GM20000 (cell line): Measurements from ENCODE around the gene AP3B1.
A peak's percentile ranks its signal among the peaks of the same experiment; 100 is the strongest.

ENCODE experiments used
- DNase-seq: peaks from one replicate; pipeline ENCODE4 v3.0.0; 2012; ENCODE audit warnings: low spot score
- TF ChIP-seq, protein P1 (sequence below): IDR thresholded peaks from 2 replicates; pipeline ENCODE4 v1.5.1; 2012; ENCODE audit warnings: mild to moderate bottlenecking, control low read depth; ENCODE audit errors: extremely low read depth, missing control alignments

AP3B1 gene

DNA sequence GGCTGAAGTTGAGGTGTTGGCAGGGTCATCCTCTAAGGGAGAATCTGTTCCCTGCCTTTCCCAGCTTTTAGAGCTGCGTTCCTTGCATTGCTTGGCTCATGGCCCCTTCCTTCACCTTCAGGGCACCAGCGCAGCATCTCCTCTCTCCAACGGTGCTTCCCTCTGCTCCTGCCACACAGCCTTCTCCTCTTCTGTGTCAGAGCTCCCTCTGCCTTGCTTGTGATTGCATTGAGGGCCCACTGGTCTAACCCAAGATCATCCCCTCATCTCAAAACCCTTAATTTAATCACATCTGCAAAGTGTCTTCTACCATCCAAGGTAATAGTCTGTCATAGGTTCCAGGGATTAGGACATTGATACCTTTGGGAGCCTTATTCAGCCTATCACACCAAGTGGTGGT is 312.7 kb downstream of the AP3B1 start:
- TF ChIP-seq, protein P1, sequence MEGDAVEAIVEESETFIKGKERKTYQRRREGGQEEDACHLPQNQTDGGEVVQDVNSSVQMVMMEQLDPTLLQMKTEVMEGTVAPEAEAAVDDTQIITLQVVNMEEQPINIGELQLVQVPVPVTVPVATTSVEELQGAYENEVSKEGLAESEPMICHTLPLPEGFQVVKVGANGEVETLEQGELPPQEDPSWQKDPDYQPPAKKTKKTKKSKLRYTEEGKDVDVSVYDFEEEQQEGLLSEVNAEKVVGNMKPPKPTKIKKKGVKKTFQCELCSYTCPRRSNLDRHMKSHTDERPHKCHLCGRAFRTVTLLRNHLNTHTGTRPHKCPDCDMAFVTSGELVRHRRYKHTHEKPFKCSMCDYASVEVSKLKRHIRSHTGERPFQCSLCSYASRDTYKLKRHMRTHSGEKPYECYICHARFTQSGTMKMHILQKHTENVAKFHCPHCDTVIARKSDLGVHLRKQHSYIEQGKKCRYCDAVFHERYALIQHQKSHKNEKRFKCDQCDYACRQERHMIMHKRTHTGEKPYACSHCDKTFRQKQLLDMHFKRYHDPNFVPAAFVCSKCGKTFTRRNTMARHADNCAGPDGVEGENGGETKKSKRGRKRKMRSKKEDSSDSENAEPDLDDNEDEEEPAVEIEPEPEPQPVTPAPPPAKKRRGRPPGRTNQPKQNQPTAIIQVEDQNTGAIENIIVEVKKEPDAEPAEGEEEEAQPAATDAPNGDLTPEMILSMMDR, result no peak
- no peak for DNase-seq

- TF ChIP-seq, protein P1, result no peak
Observed at GRCh38 chr5:77974576-77974975, 319.9 kb downstream of the AP3B1 start.

GRCh38 chr5:77973253-77973609 is 321.3 kb downstream of the AP3B1 start:
- TF ChIP-seq, protein P1, result no peak
- no peak for DNase-seq

More at GRCh38 chr5:77974576-77974975, 319.9 kb downstream of the AP3B1 start:
- DNase-seq, result no peak

DNA sequence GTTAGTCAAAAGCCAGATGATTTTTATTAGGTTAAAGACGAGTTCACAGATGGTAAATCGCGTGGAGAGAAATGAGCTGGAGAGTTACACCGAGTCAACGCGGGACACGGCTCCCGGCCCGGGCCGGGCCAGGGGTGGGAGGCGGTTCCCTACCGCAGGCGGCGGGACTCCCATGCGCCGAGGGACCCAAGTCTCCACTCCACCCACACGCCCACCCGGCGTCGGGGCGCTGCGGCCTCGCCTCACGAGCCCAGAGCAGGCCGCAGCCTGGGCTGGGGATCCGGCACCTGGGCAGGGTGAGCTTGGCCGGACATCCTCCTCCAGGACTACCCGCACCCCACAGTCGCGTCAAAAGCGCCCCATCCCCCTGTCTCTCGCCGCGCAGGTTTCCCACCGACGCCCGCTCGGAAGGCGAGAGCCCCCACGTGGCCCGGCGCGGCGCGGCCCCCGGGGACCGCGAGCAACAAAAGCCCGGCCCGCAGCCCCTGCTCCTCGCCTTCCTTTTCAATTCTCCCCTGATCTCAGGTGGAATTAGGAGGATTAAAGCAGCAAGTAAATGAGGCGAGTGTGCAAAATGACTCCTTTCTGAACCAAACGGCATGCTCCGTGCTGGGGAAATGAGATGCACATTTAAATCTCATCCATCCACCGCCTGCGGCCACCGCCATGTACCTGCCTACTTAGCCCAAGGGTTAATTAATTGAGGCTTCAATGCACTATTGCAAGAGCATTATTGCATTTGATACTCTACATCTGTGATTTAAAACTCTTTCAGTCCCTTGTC is 321.8 kb downstream of the AP3B1 start:
- DNase-seq, result peak; percentile 77
- TF ChIP-seq, protein P1, result peak; percentile 33

DNA sequence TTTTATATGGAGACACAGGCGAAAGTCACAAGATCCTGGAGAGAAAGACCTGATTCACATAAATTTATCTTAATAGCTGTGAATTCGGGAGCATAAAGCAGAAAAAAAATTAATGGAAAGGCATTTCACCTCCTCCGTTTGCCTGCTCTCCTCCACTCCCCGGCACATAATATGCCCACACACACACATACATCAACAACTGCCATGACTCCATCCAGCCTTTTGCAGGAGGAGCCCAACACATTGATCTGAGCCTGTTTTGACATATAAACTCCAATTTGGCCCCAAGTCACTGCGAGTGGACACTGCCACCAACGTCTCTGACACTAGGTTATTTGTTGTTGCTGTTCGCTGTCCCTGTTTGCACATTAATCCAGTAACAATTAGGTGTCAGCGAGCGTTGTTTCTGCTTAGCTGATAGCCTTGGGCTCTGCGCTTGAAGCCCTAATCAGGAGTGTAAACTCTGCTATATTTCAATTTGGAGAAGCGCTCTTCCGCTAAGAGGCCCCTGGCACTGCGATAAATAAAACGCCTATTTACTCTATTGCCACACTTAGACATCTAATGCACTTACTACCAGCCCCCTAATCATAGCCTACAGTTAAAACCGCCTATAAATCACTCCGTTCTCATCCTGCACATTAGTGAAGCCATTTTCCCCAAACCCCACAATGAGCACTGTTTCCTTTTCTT is 322.6 kb downstream of the AP3B1 start:
- TF ChIP-seq, protein P1, result no peak
- no peak for DNase-seq

DNA sequence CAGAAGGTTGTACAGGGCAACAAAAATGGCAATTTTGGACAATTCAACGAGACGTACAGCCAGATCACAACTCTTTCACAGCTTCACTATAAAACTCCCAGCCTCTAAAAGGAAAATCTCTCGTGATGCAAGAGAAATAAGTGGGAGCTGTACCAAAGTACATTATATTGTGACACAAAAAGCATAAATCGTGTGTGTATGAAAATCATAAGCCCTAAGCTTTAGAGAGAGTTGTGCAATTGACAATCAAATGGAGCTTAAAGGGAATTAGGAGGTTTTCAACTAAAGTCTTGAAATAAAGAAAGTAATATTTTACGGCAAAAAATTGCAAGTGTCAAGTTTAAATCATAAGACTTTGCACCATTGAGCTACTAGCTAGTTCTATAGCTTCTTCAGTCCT is 323.6 kb downstream of the AP3B1 start:
- TF ChIP-seq, protein P1, result no peak
- DNase-seq, result no peak

DNA sequence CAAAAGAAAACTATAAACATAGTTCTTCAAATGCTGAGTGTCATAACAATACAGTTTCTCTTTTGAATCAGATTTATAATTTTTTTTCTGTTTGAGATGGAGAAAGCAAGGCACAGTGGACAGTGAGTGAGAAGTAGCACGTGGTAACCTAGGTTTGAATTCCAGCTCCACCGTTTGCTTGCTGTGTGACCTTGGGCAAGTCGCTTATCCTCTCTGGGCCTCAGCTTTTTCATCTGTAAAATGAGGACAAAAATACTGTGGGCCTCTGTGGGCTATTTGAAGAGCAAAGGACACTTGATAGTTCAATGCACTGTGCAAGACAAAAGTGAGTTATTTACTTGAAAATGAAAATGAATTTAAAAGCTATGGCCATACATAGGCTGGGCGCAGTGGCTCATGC is 330.7 kb downstream of the AP3B1 start:
- TF ChIP-seq, protein P1, result no peak
- DNase-seq, result no peak
